Dedifferentiated amniotic fluid mesenchymal stem cell (primary cell): ENCODE results near the gene NCOR1.
"Not testable (repeated sequence)": the region's sequence is repeated elsewhere in the genome, so short reads cannot be mapped to it uniquely, and the experiment has no call there.

ENCODE experiments used
- DNase-seq: peaks from one replicate; pipeline ENCODE4 v3.0.0-alpha.2; 2016; ENCODE audit errors: extremely low spot score

NCOR1 gene

DNA sequence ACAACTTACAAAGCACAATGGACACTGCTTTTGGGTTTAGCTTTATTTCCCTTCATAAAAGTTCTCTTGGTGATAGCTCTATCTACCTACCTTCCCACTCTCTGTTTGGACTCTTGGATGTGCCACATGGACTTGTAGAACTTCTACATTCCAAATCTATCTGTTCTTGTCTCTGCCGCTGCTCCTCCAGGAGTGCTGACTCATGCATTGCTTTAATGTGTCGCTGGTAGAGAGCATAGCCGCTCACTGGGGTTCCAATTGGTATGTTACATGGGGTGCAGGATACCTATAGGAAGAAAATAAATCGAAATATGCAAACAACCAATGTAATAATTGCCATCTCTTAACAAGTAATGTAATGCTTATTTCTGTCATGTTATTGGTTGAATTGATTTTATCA lies 123.6 kb downstream of the NCOR1 start:
- no peak for DNase-seq

DNA sequence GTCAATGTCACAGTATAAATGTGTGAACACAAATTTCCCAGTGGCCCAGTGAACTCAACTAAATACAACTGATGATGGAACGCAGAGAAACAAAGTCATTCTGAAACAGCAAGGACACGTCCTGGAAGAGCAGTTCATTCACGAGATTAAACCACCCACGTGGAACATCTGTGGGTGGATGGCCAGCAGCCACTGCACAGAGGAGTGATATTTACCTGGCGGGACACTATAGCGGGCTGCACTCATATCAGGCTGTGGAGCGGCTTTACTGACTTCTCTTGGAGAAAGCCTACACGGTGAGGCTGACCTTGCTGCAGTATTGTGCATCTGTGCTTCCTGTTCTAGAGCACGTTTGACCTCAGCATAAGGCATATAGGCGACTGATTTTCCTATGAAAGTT lies 128.4 kb downstream of the NCOR1 start:
- no peak for DNase-seq

DNA sequence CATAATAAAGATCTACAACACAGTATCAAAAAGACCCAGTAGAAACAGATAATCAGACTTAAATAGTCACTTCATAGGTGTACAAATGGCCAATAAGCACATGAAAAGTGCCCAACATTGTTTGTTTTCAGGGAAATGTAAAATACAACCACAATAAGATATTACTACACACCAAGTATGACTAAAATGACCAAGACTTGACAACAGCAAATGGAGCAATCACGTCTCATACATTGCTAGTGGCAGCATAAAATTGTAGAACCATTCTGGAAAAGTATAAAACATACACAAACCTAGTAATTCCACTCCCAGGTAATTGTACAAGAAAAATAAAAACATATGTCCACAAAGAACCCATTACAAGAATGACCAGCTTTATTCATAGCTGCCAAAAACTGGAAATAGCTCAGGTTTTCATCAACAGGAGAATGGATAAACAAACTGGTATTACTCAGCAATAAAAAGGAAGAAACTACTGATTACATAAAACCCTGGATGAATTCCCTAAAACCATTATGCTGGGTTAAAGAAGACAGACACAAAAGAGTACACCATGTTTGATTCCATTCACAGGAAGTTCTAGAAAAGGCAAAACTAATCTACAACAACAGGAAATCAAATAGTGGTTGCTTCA lies 130.2 kb downstream of the NCOR1 start:
- peak; percentile 76 for DNase-seq

DNA sequence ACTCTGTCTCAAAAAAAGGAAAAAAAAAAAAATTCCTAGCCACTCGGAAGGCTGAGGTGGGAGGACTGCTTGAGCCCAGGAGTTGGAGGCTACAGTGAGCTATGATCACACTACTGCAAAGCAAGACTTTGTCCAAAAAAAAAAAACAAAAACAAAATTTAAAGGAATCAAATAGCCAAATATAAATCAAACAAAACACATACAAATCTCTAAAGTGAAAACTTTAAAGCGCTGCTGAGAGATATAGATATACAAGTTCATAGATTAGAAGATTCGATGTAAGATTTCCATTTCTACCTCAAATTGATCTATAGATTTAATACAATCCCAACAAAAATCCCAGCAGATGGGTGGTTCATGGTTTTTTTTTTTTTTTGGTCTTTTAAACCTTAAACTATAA lies 132.1 kb downstream of the NCOR1 start:
- no peak for DNase-seq

DNA sequence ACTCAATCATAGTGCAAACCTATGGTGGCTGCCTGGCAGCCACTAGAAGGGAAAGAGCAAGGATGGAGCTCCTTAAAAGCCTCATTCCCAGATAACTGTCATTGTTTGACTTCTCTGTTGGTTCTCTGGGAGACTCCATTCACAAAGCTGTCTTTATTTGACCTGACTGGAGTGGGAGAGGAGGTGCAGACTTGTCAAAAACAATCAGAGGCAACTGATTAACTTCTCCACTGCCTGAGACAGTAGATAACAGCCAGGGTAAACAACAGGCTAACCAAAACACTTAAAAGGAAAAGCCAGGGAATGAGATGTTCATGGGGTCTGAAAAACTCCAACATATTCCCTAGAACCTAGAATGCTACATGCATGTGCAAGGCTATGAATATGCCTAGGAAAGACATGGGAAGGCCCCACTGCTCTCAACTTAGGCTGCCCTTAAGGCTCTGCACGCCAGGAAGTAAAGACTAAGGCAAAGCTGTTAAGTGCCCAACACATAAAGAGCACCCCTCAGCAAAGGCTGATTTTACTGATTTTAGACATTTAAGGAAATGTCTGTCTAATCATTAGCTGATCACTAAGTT lies 133.7 kb downstream of the NCOR1 start:
- no peak for DNase-seq

DNA sequence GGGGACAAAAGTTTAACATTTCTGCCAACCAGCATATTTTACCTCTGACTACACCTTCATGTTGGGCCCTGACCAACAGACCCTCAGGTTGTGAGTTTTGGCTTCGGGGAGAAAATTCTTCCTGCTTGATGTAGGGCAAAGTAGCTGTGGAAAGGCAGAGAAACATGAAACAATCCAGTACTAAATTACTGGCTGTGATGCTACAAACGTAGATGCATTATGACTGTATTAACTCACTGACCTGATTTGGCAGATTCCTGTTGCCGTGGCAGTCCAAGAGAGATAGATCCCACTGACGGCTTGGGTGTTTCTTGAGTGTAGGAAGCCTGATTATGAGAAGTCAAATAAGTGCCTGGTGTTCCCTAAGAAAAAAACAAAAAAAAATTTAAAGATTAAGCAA lies 135.0 kb downstream of the NCOR1 start:
- DNase-seq = no peak

DNA sequence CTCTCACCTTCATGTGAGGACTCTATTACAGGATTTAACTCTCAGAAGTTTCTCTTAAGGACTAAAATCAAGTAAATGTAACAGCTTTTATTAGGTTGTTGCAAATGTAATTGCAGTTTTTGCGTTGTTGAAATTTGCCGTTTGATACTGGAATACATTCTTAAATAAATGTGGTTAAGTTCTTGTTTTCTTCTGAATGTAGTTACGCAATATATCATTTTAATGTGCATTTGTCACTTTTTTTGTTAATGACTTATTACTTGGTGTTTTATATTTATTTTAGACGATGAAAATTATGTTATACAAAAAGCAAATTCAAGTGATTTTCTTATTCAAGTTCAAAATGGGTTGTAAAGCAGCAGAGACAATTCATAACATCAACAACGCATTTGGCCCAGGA lies 139.4 kb downstream of the NCOR1 start:
- no peak for DNase-seq

DNA sequence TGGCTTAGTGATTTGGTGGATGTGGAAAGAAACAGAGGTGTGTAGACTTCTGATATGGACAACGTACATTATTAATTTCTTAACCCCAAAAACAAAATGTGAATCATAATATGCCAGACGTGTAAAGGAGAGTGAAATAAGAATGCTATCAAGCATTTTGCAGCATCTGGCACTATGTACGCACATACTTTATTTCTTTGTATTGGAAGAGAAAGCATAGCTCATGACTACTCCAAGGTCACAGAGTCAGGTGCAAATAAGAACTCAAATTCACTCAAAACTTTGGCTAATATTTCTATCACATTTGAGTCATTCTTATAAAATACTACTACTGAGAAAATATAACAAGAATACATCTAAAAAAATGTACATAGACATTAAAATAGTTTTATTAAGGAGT lies 140.9 kb downstream of the NCOR1 start:
- no peak for DNase-seq

DNA sequence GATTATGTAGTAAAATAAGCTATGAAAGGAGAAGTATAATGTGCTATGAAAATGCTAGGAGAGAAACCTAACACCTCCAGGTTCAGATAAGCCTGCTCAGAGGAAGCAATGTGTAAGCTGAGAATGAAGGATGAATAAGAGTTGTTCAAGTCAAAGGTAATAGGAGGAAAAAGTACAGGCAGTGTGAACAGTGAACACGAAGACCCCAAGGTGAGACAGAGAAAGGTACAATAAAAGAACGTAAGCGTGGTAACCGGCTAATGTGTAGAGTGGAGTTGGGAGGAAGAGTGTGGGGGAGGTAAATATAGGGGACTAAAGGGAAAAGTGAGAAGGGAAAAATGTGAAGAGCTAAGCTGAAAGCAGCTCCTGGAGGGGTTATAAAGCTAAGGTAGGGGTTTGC lies 141.5 kb downstream of the NCOR1 start:
- DNase-seq = no peak

DNA sequence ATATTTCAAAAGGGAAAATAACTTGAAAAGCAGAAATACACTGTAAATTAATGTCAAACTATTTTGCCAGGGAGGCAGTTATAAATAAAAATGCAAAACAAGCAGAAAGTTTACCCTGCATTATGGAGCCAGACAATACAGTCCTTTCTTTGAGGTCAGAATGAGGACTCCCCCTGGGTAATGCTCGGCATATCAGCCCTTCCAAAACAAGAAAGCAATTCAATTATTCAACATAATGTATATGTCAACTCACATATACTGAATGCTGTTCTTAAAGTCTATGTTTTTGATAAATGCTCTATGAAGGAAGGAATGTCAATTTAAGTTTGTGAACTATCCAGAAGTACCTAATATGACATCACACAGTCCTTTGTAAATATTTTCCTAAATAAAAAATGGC lies 143.3 kb downstream of the NCOR1 start:
- no peak for DNase-seq

DNA sequence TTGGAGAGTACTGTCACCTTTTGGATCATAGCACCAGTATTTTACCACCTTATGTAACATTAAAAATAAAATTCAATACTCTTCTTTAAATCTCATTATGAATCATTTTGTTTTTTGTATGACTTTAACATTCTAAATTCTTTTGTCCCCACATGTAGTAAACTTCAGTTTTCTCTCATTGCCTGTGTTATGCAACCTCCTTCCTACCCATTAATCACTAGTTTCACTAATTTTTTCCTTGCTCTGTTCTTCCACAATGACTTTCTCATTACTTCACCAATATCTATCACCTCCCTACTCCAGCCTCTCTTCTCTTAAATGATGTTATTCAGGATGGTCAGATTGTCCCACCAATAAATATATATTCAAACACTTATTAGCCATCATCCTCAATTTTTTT lies 147.0 kb downstream of the NCOR1 start:
- DNase-seq = no peak

DNA sequence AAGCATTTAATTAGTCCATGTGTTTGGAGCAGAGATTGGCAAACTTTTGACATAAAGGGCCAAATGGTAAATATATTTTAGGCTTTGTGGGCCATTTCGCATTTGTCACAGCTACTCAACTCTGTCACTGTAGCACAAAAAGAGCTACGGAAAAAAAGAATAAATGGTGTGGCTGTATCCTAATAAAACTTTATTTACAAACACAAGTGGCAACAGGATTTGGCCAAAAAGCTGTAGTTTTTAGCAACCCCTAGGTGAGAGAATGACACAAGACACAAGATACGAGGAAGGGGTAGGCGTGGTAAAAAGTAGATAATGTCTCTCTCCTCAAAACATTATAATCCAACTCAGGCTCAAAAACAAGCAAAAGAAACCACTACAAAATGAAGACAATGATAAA lies 149.2 kb downstream of the NCOR1 start:
- no peak for DNase-seq

DNA sequence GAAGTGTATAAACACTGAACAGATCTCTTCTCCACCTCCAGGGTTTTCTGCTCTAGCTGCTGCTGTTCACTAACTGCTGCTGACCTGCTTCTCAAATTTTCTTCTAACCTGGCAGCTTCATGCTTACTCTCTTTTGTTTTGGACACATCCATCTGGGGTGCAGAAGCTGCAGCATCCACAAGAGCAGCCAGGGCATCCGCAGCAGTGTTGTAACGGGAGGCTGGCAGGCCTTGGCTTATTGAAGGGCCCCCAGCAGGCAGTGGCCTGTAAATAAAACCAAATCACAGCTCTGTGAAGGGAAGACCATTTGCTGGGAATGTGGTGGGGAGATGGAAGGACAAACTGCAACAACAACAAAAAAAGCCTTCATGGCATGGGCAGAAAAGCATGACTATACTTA lies 153.7 kb downstream of the NCOR1 start:
- no peak for DNase-seq

DNA sequence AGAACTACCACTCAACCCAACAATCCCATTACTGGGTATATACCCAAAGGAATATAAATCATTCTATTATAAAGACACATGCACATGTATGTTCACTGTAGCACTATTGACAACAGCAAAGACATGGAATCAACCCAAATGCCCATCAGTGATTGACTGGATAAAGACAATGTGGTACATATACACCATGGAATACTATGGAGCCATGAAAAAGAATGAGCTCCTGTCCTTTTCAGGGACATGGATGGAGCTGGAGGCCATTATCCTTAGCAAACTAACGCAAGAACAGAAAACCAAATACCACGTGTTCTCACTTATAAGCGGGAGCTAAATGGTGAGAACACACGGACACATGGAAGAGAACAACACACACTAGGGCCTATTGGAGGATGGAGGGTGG lies 160.2 kb downstream of the NCOR1 start:
- not testable (repeated sequence) for DNase-seq

DNA sequence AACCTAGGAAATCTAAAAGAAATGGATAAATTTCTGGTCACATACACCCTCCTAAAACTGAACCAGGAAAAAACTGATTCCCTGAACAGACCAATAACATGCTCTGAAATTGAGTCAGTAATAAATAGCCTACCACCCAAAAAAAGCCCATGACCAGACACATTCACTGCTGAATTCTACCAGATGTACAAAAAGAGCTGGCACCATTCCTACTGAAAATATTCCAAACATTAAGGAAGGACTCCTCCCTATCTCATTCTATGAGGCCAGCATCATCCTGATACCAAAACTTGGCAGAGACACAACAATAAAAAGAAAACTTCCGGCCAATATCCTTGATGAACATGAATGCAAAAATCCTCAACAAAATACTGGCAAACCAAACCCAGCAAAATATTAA lies 162.8 kb downstream of the NCOR1 start:
- DNase-seq = no peak

DNA sequence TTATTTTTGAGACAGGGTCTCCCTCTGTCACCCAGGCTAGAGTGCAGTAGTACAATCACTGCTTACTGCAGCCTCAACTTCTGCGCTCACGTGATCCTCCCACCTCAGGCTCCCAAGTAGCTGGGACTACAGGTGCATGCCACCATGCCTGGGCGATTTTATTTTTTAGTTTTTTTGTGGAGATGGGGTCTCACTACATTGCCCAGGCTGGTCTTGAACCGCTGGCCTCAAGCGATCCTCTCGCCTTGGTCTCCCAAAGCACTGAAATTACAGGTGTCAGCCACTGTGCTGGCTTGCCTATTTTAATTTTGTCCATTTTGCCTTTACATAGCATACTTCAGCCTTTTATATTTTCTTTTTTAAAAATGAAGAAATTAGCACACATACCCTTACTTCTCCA lies 164.5 kb downstream of the NCOR1 start:
- no peak for DNase-seq

DNA sequence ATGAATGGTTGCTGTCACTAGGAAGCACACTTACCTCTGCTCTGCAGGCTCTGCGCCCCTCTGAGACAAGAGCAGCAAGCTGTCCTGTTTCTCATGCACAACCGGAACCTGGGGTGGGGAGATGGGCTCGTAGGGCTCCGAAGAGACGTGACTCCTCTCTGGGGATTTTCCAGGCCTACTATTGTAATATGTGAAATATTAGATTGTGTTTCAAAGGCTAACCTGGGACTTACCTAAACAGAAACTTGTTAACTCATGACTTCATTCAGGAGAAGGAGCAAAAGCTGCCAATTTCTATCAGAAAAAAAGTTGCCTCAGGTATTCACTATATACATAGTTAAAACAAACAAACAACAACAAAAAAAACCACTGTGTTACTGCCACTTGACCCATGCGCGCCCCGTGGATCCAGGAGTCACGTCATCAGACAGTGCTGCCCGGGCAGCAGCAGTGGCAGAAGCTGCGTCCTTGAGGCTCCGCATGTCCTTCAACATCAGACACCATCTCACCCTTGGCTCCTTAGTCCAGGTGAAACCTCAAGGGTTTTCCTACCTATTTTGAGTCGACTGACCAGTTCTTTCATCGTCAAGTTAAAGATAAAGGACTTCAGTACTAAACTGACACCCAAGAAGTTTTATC lies 166.4 kb downstream of the NCOR1 start:
- no peak for DNase-seq

DNA sequence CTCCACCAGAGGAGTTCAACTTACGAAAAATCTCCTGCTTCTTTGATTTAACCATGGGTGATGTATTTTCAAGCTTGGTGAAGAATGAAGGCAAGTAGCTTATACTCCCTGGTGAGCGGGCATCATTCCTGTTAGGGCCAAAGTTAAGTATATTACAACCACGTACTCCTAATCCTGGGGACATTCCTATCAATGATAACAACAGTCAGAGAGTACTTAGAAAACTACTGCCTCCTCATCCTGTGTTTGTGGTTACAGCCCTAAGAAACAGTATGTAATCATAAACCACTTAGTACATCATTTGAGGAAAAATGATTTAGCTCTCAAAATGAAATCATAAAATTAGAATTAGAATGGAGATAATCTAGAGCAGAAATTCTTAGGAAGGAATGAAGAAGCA lies 168.4 kb downstream of the NCOR1 start:
- DNase-seq = no peak

DNA sequence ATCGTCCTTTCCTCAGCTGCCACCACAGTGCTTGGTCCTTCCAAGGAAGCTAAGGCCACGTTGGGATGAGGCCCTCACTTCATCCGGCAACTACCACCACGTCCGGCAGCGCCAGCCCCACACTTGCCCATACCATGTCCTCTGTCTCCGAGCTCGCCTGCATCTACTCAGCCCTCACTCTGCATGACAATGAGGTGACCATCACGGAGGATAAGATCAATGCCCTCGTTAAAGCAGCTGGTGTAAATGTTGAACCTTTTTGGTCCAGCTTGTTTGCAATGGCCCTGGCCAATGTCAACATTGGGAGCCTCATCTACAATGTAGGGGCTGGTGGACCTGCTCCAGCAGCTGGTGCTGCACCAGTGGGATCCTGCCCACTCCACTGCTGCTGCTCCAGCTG lies 170.8 kb downstream of the NCOR1 start:
- no peak for DNase-seq

DNA sequence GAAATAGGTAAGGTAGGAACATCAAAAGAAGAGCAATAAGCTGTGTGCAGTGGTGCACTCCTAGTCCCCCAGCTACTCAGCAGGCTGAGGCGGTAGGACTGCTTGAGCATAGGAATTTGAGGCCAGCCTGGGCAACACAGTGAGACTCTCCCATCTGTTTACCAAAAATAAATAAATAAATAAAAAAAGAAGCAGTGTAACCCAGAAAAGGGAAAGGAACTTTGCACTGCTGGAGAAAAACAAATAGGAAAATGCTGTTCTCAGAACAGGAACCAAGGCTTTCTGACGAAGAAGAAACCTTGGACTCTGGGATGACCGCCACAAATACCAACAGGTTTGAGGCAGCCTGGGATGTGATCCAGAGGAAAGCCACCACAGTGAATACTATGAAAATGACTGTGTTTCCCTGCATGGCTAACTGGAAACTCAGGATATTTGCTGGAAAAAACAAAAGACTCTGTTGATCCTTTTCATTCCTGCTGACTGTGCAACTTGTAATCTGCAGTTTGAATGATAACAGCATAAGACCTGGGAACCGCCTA lies 174.6 kb downstream of the NCOR1 start:
- peak; percentile 48 for DNase-seq

DNA sequence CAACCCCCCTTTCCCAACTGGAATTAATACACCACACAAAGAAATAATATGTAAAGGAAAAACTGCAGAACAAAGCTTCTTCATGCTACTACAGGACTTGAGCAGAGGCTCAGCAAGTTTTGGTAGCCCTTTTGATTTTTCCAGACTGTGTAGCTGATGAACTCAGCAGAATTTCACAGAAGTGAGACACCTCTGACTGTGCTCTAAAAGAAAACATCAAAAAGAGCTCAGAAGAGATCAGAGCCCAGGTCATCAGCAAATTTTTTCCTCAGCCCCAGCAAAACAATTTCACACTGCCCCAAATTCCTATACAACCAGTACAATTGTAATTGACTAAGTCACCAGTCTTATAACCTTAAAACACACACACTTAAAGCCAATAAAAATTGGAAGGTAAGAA lies 177.7 kb downstream of the NCOR1 start:
- no peak for DNase-seq

DNA sequence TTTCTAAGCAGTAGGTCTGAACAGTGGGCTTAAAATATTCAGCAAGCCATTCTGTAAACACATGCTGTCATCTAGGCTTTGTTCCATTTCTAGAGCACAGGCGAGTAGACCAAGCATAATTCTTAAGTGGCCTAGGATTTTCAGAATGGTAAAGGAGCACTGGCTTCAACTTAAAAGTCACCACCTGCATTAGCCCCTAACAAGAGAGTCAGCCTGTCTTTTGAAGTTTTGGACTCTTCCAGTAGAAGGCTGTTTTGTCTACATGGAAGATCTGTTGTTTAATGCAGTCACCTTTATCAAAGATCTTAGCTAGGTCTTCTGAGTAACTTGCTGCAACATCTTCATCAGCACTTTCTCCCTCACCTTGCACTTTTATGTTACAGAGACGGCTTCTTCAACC lies 179.1 kb downstream of the NCOR1 start:
- DNase-seq = no peak

DNA sequence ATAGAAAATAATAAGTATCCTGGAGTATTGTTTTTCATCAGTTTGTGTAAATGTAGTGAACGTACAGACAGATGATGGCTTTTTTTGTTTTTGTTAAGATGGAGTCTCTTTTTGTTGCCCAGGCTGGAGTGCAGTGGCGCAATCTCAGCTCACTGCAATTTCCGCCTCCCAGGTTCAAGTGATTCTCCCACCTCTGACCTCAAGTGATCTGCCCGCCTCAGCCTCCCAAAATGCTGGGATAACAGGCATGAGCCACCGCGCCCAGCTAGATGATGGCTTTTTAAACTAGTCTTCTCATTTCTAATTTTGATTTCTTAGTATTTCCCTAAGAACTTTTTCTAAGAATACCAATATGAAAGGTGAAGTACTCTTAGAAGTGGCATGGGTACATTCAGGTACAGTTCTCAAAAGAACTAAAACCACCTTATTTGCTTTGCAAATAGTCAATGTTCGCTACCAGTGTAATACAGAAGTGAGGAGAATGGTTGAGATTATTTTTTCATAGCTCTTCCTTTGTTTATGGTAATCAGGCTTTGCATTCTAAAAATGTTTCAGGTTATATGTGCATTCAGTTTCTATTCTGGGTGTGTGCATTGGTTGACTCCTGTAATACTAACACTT lies 181.5 kb downstream of the NCOR1 start:
- no peak for DNase-seq
